Measurements from ENCODE around the gene TMEM86B. TPM values are rescaled to one million over a fixed set of nuclear protein-coding genes. Genes with fewer than 3 reads are reported as not detected.
"Not testable (repeated sequence)": the region's sequence is repeated elsewhere in the genome, so short reads cannot be mapped to it uniquely, and the experiment has no call there.

TMEM86B gene
- polyA plus RNA-seq, 1 donor (not counting 4 experiments of a cell fraction or from before 2014, with no cell fraction given) = 0.60 TPM

- H3K4me3 ChIP-seq (ENCODE audit: control insufficient read depth in 2 of 3, extremely low read depth in 1 of 3, insufficient read depth in 2 of 3, low read depth in 1 of 3, low read length in 3 of 3) = no peak overlapping the region
- no peaks in the 10 kb centered on the region for H3K27me3 ChIP-seq (ENCODE audit: control insufficient read depth, extremely low read depth, insufficient read depth, low read length)
- no peaks in the 10 kb centered on the region for H3K9me1 ChIP-seq (ENCODE audit: control insufficient read depth, extremely low read depth, insufficient read depth, low read length)
- H3K79me2 ChIP-seq (ENCODE audit: control insufficient read depth, insufficient read depth, low read length) = no peaks in the 10 kb centered on the region
- TF ChIP-seq EZH2 (IDR thresholded peaks at IDR 0.05; ENCODE audit: low read length) (no peak), CTCF (optimal IDR thresholded peaks at IDR 0.05 in 1 of 3, IDR thresholded peaks at IDR 0.05 in 1 of 3, conservative IDR thresholded peaks at IDR 0.05 in 1 of 3; ENCODE audit: extremely low read depth in 1 of 3, insufficient read depth in 2 of 3, low read length in 3 of 3) (no peak)
- FAIRE-seq (no peak), DNase-seq (ENCODE audit: low read depth, low spot score) (no peak)
- H3K27ac ChIP-seq (ENCODE audit: control insufficient read depth, insufficient read depth, low read length) = no peak overlapping the region
- H4K20me1 ChIP-seq (ENCODE audit: control insufficient read depth, extremely low read depth, insufficient read depth, low read length) = no peaks in the 10 kb centered on the region
- no peak overlapping the region for H3K9ac ChIP-seq (ENCODE audit: control insufficient read depth, extremely low read depth, insufficient read depth, low read length)
- no peak overlapping the region for H3K4me2 ChIP-seq (ENCODE audit: control insufficient read depth, extremely low read depth, insufficient read depth, low read depth, low read length)
- dilution Hi-C loops (cut with MboI; ENCODE audit: extremely low pct_ligation_motif_present, low sequenced_read_pairs) = no loop called here
- no peaks in the 10 kb centered on the region for H3K4me1 ChIP-seq (ENCODE audit: control insufficient read depth, extremely low read depth, insufficient read depth, low read length)
- H3K36me3 ChIP-seq (ENCODE audit: control insufficient read depth in 2 of 2, extremely low read depth in 1 of 2, insufficient read depth in 2 of 2, low read length in 2 of 2) = peaks cover 10 to 13% of the 10 kb centered on the region in 2 experiments
- no peak overlapping the region for H2AFZ ChIP-seq (ENCODE audit: control insufficient read depth, low read length)
- no peaks in the 10 kb centered on the region for H3K9me3 ChIP-seq (ENCODE audit: control insufficient read depth, low read depth, low read length)
Observed at GRCh38 chr19:55225415-55225958, 3.1 kb downstream of the TMEM86B start.

DNA sequence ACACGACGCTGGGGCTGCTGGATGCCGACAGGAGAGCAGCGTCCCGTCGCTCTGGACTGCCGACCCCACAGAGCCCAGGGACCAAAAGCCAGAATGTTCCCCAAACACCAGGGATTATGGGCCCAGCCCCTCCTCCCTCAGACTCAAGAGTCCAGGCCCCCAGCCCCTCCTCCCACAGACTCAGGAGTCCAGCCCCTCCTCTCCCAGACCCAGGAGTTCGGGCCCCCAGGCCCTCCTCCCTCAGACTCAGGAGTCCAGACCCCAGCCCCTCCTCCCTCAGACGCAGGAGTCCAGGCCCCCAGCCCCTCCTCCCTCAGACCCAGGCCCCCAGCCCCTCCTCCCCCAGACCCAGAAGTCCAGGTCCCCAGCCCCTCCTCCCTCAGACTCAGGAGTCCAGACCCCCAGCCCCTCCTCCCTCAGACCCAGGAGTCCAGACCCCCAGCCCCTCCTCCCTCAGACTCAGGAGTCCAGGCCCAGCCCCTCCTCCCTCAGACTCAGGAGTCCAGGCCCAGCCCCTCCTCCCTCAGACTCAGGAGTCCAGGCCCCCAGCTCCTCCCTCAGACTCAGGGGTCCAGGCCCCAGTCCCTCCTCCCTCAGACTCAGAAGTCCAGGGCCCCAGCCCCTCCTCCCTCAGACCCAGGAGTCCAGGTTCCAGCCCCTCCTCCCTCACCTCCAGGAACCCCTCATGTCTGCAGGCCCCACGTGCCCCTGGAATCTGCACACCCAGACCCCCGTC, 3.7 kb downstream of the TMEM86B start:
- H3K4me2 ChIP-seq (ENCODE audit: control insufficient read depth, extremely low read depth, insufficient read depth, low read depth, low read length); dilution Hi-C loops (cut with MboI; ENCODE audit: extremely low pct_ligation_motif_present, low sequenced_read_pairs); H2AFZ ChIP-seq (ENCODE audit: control insufficient read depth, low read length); H3K4me1 ChIP-seq (ENCODE audit: control insufficient read depth, extremely low read depth, insufficient read depth, low read length); H3K4me3 ChIP-seq (ENCODE audit: control insufficient read depth in 2 of 3, extremely low read depth in 1 of 3, insufficient read depth in 2 of 3, low read depth in 1 of 3, low read length in 3 of 3); DNase-seq (ENCODE audit: low read depth, low spot score); H4K20me1 ChIP-seq (ENCODE audit: control insufficient read depth, extremely low read depth, insufficient read depth, low read length); H3K9me1 ChIP-seq (ENCODE audit: control insufficient read depth, extremely low read depth, insufficient read depth, low read length); H3K27me3 ChIP-seq (ENCODE audit: control insufficient read depth, extremely low read depth, insufficient read depth, low read length); H3K79me2 ChIP-seq (ENCODE audit: control insufficient read depth, insufficient read depth, low read length); FAIRE-seq; H3K27ac ChIP-seq (ENCODE audit: control insufficient read depth, insufficient read depth, low read length); H3K9ac ChIP-seq (ENCODE audit: control insufficient read depth, extremely low read depth, insufficient read depth, low read length); H3K9me3 ChIP-seq (ENCODE audit: control insufficient read depth, low read depth, low read length): not testable (repeated sequence)
- H3K36me3 ChIP-seq (ENCODE audit: control insufficient read depth in 2 of 2, extremely low read depth in 1 of 2, insufficient read depth in 2 of 2, low read length in 2 of 2) = peaks cover 10 to 14% of the 10 kb centered on the region in 2 experiments
